Testis (tissue), 2 donors: ENCODE measurements around the gene MS4A8.

Experiments
- POLR2A ChIP-seq: fragments of 450-650 bp; IDR thresholded peaks from one replicate; pipeline ENCODE4 v1.6.1; 2017; ENCODE audit warnings: antibody characterized with exemption, mild to moderate bottlenecking, moderate library complexity
- TF ChIP-seq, protein P1 (sequence below), 3 experiments: fragments of 450-650 bp in 2 of 3; fragments of 200-600 bp in 1 of 3; sonication (generic) in 1 of 3; IDR thresholded peaks; one replicate each; pipeline ENCODE4 v1.5.1; 2016 to 2019; ENCODE audit warnings: antibody characterized with exemption in 3 of 3, mild to moderate bottlenecking in 2 of 3, moderate library complexity in 1 of 3

DNA sequence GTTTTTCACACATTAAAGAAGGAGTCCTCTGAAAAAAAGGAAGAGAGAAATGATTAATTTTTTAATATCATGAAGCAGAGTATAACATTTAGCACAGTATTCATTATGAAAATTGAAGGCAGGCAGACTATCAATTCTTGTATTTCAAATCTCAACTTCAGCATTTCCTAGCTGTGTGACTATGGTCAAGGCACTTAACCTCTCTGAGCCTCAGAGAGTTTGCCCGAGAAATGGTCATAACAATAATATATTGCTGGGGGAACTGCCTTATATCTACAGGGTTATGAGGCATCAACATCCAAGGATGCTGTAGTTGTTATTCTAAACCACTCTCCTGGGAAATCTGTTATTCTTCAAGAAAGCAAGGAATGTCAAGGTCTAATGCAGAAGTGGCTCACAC, 26.2 kb downstream of the MS4A8 start:
- TF ChIP-seq, protein P1, sequence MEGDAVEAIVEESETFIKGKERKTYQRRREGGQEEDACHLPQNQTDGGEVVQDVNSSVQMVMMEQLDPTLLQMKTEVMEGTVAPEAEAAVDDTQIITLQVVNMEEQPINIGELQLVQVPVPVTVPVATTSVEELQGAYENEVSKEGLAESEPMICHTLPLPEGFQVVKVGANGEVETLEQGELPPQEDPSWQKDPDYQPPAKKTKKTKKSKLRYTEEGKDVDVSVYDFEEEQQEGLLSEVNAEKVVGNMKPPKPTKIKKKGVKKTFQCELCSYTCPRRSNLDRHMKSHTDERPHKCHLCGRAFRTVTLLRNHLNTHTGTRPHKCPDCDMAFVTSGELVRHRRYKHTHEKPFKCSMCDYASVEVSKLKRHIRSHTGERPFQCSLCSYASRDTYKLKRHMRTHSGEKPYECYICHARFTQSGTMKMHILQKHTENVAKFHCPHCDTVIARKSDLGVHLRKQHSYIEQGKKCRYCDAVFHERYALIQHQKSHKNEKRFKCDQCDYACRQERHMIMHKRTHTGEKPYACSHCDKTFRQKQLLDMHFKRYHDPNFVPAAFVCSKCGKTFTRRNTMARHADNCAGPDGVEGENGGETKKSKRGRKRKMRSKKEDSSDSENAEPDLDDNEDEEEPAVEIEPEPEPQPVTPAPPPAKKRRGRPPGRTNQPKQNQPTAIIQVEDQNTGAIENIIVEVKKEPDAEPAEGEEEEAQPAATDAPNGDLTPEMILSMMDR (IDR thresholded peaks at IDR 0.05) = no peak
- no peak for TF ChIP-seq POLR2A
